ENCODE results near the gene ZNF595. TPM values are rescaled to one million over a fixed set of nuclear protein-coding genes. Genes with fewer than 3 reads are reported as not detected.
"Not testable (repeated sequence)": the region's sequence is repeated elsewhere in the genome, so short reads cannot be mapped to it uniquely, and the experiment has no call there.

Gene ZNF595
- 3.8 TPM for polyA plus RNA-seq (2012; ENCODE audit: insufficient read depth, insufficient read length, low read depth)

DNA sequence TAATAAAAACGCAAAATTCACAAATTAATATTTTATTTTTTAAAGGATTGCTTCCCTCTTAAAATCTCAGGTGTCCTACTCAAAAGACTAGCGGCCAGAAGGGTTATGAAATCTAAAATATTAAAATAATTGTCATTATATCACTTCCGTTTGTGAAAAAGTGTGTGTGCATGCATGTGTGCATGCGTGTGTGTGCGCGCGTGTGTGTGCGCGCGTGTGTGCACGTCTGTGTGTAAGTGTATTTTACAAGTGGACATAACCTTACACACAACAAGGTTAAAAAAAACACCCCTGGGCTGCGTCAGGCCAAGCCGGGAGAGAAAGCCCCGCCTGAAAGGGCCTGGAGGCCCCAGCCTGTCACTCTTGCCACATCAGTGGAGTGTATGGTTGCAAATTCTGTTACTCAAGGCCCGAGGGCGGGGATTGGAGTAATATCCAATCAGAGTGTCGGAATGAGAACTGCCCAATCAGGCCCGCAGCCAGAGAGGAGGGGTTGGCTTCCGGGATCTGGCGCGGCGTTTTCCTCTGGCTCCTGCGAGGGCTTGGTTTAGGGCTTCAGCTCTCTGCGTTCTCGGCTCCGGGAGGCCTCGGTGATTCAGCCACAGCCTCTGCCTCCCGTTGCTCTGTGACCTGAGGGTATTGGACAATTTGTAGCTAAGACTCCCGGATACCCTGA lies at the start of gene ZNF595:
TSS of gene ZNF595 (plus strand) at position 518 of the 676 bp plus-strand sequence. CDS start 168 bp downstream, outside the sequence.
- H3K9me3 ChIP-seq: not testable (repeated sequence)

GRCh38 chr4:9937-10870 lies 42.9 kb upstream of the ZNF595 start:
- not testable (repeated sequence) for H3K4me1 ChIP-seq; H3K27me3 ChIP-seq; H3K9me3 ChIP-seq; H3K36me3 ChIP-seq; DNase-seq; H3K4me3 ChIP-seq (ENCODE audit: low read depth, low read length)

More for the DNA sequence above, at the start of gene ZNF595:
- DNase-seq: peak; percentile 51
- H3K27me3 ChIP-seq, H3K4me1 ChIP-seq, H3K36me3 ChIP-seq: not testable (repeated sequence)
- peak within 1 kb of the TSS; percentile 34 for H3K4me3 ChIP-seq (ENCODE audit: low read depth, low read length)

- not testable (repeated sequence) for DNase-seq; H3K9me3 ChIP-seq; H3K27me3 ChIP-seq; H3K4me3 ChIP-seq (ENCODE audit: low read depth, low read length); H3K36me3 ChIP-seq; H3K4me1 ChIP-seq
Measured at GRCh38 chr4:11095-11815, 41.9 kb upstream of the ZNF595 start.

GRCh38 chr4:11816-12417 lies 41.2 kb upstream of the ZNF595 start:
- H3K27me3 ChIP-seq; H3K4me3 ChIP-seq (ENCODE audit: low read depth, low read length); H3K36me3 ChIP-seq; H3K4me1 ChIP-seq; H3K9me3 ChIP-seq: not testable (repeated sequence)
- DNase-seq: peak; percentile 59
- TF ChIP-seq, protein P1, sequence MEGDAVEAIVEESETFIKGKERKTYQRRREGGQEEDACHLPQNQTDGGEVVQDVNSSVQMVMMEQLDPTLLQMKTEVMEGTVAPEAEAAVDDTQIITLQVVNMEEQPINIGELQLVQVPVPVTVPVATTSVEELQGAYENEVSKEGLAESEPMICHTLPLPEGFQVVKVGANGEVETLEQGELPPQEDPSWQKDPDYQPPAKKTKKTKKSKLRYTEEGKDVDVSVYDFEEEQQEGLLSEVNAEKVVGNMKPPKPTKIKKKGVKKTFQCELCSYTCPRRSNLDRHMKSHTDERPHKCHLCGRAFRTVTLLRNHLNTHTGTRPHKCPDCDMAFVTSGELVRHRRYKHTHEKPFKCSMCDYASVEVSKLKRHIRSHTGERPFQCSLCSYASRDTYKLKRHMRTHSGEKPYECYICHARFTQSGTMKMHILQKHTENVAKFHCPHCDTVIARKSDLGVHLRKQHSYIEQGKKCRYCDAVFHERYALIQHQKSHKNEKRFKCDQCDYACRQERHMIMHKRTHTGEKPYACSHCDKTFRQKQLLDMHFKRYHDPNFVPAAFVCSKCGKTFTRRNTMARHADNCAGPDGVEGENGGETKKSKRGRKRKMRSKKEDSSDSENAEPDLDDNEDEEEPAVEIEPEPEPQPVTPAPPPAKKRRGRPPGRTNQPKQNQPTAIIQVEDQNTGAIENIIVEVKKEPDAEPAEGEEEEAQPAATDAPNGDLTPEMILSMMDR (IDR thresholded peaks at IDR 0.05; ENCODE audit: low read depth, low read length): peak; percentile 33; the same call in 1 of the 2 replicates

GRCh38 chr4:18128-18527 lies 35.0 kb upstream of the ZNF595 start:
- H3K27me3 ChIP-seq; H3K4me1 ChIP-seq; H3K4me3 ChIP-seq (ENCODE audit: low read depth, low read length); DNase-seq; H3K9me3 ChIP-seq; H3K36me3 ChIP-seq: not testable (repeated sequence)

DNA sequence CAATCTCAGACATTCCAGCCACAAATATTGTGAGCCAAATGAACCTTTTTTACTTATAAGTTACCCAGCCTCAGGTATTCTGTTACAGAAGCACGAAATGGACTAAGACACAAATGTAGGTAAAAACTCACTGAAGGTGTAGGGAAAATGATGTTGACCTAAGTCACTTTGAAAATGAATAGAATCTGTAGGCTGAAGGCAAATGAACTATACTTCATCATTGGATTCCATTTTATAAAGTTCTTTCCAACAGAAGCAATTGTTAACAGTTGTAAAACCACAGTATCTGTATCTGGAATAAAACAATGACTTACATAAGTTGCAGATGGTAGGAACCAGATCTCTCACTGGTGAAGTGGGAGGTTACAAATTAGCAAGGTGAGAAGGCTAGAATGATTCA lies 34.5 kb upstream of the ZNF595 start:
- H3K27me3 ChIP-seq, DNase-seq: not testable (repeated sequence)

DNA sequence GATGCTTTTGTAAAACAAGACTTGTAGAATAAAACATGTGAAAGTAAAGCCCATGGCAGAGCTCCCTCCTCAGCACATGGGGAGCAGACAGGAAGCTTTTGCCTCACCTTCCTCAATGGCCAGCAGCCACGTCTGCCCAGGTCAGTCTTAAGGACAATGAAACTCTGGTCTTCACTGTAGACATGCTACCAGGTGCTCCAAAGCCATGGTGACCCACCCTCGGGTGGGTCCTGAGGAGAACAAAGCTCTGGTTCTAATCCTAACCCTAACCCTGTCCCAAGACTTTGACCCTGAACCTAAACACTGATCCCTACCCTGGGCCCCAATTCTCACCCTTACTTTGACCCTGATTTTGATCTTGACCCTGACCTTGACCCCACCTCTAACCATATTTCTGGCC lies 30.2 kb upstream of the ZNF595 start:
- not testable (repeated sequence) for H3K9me3 ChIP-seq; H3K27me3 ChIP-seq; H3K4me1 ChIP-seq; DNase-seq; H3K36me3 ChIP-seq; H3K4me3 ChIP-seq (ENCODE audit: low read depth, low read length)

More for the DNA sequence above, 34.5 kb upstream of the ZNF595 start:
- not testable (repeated sequence) for H3K9me3 ChIP-seq; H3K4me3 ChIP-seq (ENCODE audit: low read depth, low read length); H3K36me3 ChIP-seq; H3K4me1 ChIP-seq

GRCh38 chr4:24359-24758 lies 28.8 kb upstream of the ZNF595 start:
- not testable (repeated sequence) for H3K36me3 ChIP-seq; H3K4me3 ChIP-seq (ENCODE audit: low read depth, low read length); H3K9me3 ChIP-seq; H3K4me1 ChIP-seq; DNase-seq; H3K27me3 ChIP-seq

DNA sequence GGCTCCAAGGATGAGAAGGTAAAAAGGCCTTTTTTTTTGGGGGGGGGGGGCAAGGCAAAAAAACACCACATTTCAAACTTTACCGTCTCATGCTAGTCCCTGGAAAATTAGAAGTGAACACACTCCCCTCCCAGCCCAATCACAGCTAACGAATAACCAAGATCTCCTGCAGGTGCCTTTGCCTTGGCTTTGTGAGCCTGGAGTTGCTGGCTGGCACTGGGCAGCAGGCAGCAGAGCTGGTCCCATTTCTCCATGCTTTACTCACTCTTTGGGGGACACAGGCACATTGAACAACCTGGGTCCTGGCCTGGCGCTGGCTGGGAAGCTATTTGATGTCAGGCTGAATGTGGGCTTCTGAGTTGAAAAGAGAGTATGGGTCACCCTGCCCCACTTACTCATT lies 25.6 kb upstream of the ZNF595 start:
- not testable (repeated sequence) for H3K36me3 ChIP-seq, H3K4me1 ChIP-seq, H3K9me3 ChIP-seq

DNA sequence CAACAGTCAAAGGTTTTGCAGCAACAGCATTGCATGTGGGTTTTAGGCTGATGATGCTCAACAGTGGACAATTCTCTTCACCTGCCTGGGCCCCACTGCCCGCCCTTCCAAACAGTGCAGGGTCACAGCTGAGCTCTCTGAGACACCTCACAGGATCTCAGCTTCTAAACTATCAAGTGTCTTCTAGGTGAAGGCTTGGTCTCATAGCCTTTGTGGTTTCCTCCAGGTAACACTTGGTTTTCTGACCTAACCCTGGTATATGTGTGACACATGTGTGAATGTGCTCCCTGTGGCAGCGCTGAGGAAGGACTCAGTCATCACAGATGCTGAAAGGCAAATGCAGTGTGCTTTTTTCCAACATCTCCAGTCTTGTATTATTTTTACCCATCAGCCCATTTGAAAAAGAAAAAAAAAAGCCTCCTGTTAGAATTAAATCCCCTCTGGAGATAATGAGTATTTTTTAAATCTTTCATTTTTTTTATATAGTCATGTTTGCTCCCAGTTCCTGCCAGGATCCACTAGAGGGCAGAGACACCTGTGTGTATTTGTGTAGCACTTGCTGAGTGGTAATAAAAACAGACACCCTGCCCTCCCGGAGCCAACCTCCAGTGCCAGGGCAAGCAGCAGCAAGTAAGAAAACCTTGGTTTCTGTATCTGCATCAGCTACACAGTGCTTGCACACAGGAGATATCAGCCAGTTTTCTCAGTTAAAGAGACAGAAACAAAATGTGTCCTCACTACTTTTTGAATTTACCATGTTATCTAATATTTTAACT lies 24.2 kb upstream of the ZNF595 start:
- DNase-seq: peak; percentile 25

More for the DNA sequence above, 25.6 kb upstream of the ZNF595 start:
- H3K4me3 ChIP-seq (ENCODE audit: low read depth, low read length); H3K27me3 ChIP-seq; DNase-seq: not testable (repeated sequence)

DNA sequence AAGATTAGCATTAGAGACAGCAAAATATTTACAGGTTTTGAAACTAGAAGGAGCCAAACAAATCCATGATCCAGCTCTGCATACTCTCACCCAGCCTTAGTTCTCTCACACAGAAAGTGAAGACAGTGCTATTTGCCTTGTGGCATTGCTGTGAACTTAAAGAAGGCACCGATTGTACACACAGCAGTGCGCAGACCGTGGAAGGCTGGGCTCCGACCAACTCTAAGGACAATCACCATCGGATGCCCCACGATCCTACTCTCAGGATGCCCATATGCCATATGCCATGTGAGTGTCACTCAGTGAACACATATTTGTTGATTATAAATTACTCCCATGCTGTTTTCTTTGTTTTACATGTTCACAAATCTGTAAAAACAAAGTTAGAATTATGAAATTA lies 19.8 kb upstream of the ZNF595 start:
- H3K27me3 ChIP-seq; H3K9me3 ChIP-seq; H3K4me1 ChIP-seq; H3K36me3 ChIP-seq; DNase-seq; H3K4me3 ChIP-seq (ENCODE audit: low read depth, low read length): not testable (repeated sequence)

More for the DNA sequence above, 24.2 kb upstream of the ZNF595 start:
- not testable (repeated sequence) for H3K4me1 ChIP-seq; H3K4me3 ChIP-seq (ENCODE audit: low read depth, low read length); H3K27me3 ChIP-seq; H3K36me3 ChIP-seq; H3K9me3 ChIP-seq

DNA sequence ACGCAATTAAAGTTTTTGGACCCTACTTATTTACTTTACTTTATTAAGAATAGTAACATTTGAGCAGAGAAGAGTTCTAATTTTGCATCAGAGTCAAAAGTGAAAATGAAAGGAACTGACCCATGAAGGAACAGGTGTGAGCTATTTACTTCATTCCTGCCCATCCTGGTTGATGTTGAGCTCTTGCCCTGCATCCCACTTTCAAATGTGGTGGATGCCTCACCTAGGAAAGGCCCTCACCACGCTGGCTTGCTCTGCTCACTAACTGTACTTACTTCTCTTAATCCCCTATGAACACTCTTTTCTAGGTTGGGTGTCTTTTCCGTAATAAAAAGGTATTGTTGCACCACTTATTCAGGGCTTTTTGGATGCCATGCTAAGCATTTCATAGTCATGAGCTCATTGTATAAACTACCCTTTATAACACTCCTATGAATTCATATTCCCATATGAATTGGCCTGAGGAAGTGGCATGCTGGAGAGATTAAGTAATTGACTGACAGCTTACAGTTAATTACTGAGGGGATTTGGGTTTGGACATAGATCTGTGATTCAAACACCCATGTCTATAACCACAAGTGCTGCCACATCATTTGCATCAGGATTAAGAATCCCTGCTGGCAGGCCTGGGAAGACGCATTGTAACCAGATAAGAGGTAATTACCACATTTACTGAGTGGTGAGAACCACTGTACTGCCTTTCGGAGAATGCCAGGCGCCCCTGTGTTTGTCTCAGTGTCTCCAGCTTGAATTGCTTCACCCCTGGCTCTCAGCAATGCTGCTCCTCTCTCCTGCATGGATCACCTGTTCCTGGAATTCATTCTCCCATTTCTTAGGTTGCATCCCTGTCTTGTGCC lies 16.3 kb upstream of the ZNF595 start:
- H3K4me3 ChIP-seq (ENCODE audit: low read depth, low read length); H3K36me3 ChIP-seq: not testable (repeated sequence)

DNA sequence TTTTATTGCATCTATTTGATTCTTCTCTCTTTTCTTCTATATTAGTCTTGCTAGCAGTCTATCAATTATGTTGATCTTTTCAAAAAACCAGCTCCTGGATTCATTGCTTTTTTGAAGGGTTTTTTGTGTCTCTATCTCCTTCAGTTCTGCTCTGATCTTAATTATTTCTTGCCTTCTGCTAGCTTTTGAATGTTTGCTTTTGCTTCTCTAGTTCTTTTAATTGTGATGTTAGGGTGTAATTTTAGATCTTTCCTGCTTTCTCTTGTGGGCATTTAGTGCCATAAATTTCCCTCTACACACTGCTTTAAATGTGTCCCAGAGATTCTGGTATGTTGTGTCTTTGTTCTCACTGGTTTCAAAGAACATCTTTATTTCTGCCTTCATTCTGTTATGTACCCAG lies 14.9 kb upstream of the ZNF595 start:
- not testable (repeated sequence) for H3K9me3 ChIP-seq; H3K36me3 ChIP-seq; H3K4me3 ChIP-seq (ENCODE audit: low read depth, low read length); H3K4me1 ChIP-seq; H3K27me3 ChIP-seq; DNase-seq

More for the DNA sequence above, 16.3 kb upstream of the ZNF595 start:
- not testable (repeated sequence) for H3K4me1 ChIP-seq, DNase-seq, H3K9me3 ChIP-seq, H3K27me3 ChIP-seq
